Neutrophil (primary cell): ENCODE measurements around the gene PNRC1.
"Not testable (repeated sequence)": the region's sequence is repeated elsewhere in the genome, so short reads cannot be mapped to it uniquely, and the experiment has no call there.

ENCODE experiments used
- H3K27ac ChIP-seq: fragments of 200-600 bp; sonication (generic); 2 replicates; pipeline ENCODE4 v1.5.1; 2016; ENCODE audit warnings: mild to moderate bottlenecking, moderate library complexity
- H3K27me3 ChIP-seq: fragments of 200-600 bp; sonication (generic); 2 replicates; pipeline ENCODE4 v1.6.0; 2016; ENCODE audit warnings: mild to moderate bottlenecking
- H3K36me3 ChIP-seq: fragments of 200-600 bp; sonication (generic); 2 replicates; pipeline ENCODE4 v1.5.1; 2017
- H3K4me1 ChIP-seq, 2 experiments: fragments of 200-600 bp in 1 of 2; sonication (generic) in 1 of 2; 1 replicate in 1 of 2; 2 replicates in 1 of 2; pipeline versions ENCODE4 v1.5.1 to v1.6.1; 2013 to 2016; ENCODE audit warnings: low read depth in 1 of 2, low read length in 1 of 2, mild to moderate bottlenecking in 1 of 2, moderate library complexity in 1 of 2; ENCODE audit not compliant: control insufficient read depth in 1 of 2, insufficient read depth in 1 of 2
- H3K4me3 ChIP-seq, 2 experiments: fragments of 200-600 bp in 1 of 2; sonication (generic) in 1 of 2; 1 replicate in 1 of 2; 2 replicates in 1 of 2; pipeline ENCODE4 v1.5.1; 2013 to 2016; ENCODE audit warnings: low read depth in 1 of 2, low read length in 1 of 2, mild to moderate bottlenecking in 1 of 2, moderate library complexity in 1 of 2
- H3K9me3 ChIP-seq: fragments of 200-600 bp; sonication (generic); 2 replicates; pipeline ENCODE4 v1.5.1; 2016
- CTCF ChIP-seq: fragments of 200-600 bp; sonication (generic); IDR thresholded peaks from 2 replicates; pipeline ENCODE4 v1.5.1; 2016; ENCODE audit warnings: antibody characterized with exemption

PNRC1 gene

GRCh38 chr6:89035252-89036101 lies 45.1 kb upstream of the PNRC1 start:
- Histone ChIP-seq H3K4me1 (peaks cover 31 to 40% of the 10 kb centered on the region in 2 experiments), H3K9me3 (no peaks in the 10 kb centered on the region), H3K27ac (peak overlapping the region; percentile 91), H3K27me3 (no peaks in the 10 kb centered on the region), H3K4me3 (peak overlapping the region; percentile 15 to 41), H3K36me3 (no peaks in the 10 kb centered on the region)
- no peak for TF ChIP-seq CTCF

GRCh38 chr6:89037141-89037900 lies 43.2 kb upstream of the PNRC1 start:
- Histone ChIP-seq H3K27ac (no peak overlapping the region), H3K9me3 (no peaks in the 10 kb centered on the region), H3K36me3 (no peaks in the 10 kb centered on the region), H3K4me3 (no peak overlapping the region), H3K4me1 (peaks cover 31 to 39% of the 10 kb centered on the region in 2 experiments), H3K27me3 (no peaks in the 10 kb centered on the region)
- no peak for TF ChIP-seq CTCF

GRCh38 chr6:89037901-89038293 lies 42.7 kb upstream of the PNRC1 start:
- H3K27me3 ChIP-seq, H3K36me3 ChIP-seq, H3K27ac ChIP-seq, H3K4me3 ChIP-seq, H3K9me3 ChIP-seq: not testable (repeated sequence)
- peaks cover 31 to 34% of the 10 kb centered on the region in 2 experiments for H3K4me1 ChIP-seq

GRCh38 chr6:89042664-89043063 lies 37.9 kb upstream of the PNRC1 start:
- no peak for TF ChIP-seq CTCF
- no peaks in the 10 kb centered on the region for H3K36me3 ChIP-seq

GRCh38 chr6:89044328-89045010 lies 36.1 kb upstream of the PNRC1 start:
- Histone ChIP-seq H3K9me3 (no peaks in the 10 kb centered on the region), H3K36me3 (no peaks in the 10 kb centered on the region), H3K27ac (peak overlapping the region; percentile 79), H3K27me3 (no peaks in the 10 kb centered on the region), H3K4me3 (no peak overlapping the region), H3K4me1 (peaks cover 27 to 43% of the 10 kb centered on the region in 2 experiments)
- no peak for TF ChIP-seq CTCF

More at GRCh38 chr6:89042664-89043063, 37.9 kb upstream of the PNRC1 start:
- no peaks in the 10 kb centered on the region for H3K27me3 ChIP-seq
- H3K4me1 ChIP-seq = peaks cover 23 to 29% of the 10 kb centered on the region in 2 experiments
- no peak overlapping the region for H3K27ac ChIP-seq
- no peaks in the 10 kb centered on the region for H3K9me3 ChIP-seq
- no peak overlapping the region for H3K4me3 ChIP-seq
